ENCODE data around the gene ZBTB5. TPM values are rescaled to one million over a fixed set of nuclear protein-coding genes. Genes with fewer than 3 reads are reported as not detected.
"Not testable (repeated sequence)": the region's sequence is repeated elsewhere in the genome, so short reads cannot be mapped to it uniquely, and the experiment has no call there.

ZBTB5 gene
- total RNA-seq, 1 experiment from 2014 or later, result 16.7 TPM

GRCh38 chr9:37426846-37427245 is 38.4 kb downstream of the ZBTB5 start:
- Mint-ChIP-seq H3K4me1 (peaks cover 12% of the 10 kb centered on the region), H3K27ac (peak overlapping the region; percentile 20; the same call in 1 of the 2 replicates), H3K36me3 (peaks cover 37% of the 10 kb centered on the region), H3K4me3 (no peak overlapping the region), H3K9me3 (no peaks in the 10 kb centered on the region), H3K27me3 (ENCODE audit: low read depth) (no peaks in the 10 kb centered on the region)
- ATAC-seq (no peak), DNase-seq (ENCODE audit: low spot score) (no peak)
- TF ChIP-seq ARID4B (CRISPR knock-in tag; IDR thresholded peaks at IDR 0.05; ENCODE audit: borderline replicate concordance) (no peak), ATF1 (CRISPR knock-in tag; IDR thresholded peaks at IDR 0.05) (no peak), ESRRA (CRISPR knock-in tag; IDR thresholded peaks at IDR 0.05; ENCODE audit: borderline replicate concordance) (no peak), CREB1 (CRISPR knock-in tag; IDR thresholded peaks at IDR 0.05) (no peak), ATF3 (CRISPR knock-in tag; conservative IDR thresholded peaks at IDR 0.05) (no peak), ZNF232 (CRISPR knock-in tag; IDR thresholded peaks at IDR 0.05) (no peak), IRF2 (CRISPR knock-in tag; IDR thresholded peaks at IDR 0.05; ENCODE audit: borderline replicate concordance, low read depth) (no peak), NFATC4 (CRISPR knock-in tag; IDR thresholded peaks at IDR 0.05) (no peak), ZNF396 (CRISPR knock-in tag; IDR thresholded peaks at IDR 0.05; ENCODE audit: borderline replicate concordance) (no peak), CREM (CRISPR knock-in tag; IDR thresholded peaks at IDR 0.05) (no peak), PRRX2 (CRISPR knock-in tag; IDR thresholded peaks at IDR 0.05) (no peak), RELA (CRISPR knock-in tag; IDR thresholded peaks at IDR 0.05; ENCODE audit: borderline replicate concordance) (no peak), ZNF219 (CRISPR knock-in tag; IDR thresholded peaks at IDR 0.05; ENCODE audit: borderline replicate concordance) (no peak), CBFB (CRISPR knock-in tag; IDR thresholded peaks at IDR 0.05; ENCODE audit: low read depth) (no peak), RORB (CRISPR knock-in tag; IDR thresholded peaks at IDR 0.05) (no peak)
- TF ChIP-seq, protein P1, sequence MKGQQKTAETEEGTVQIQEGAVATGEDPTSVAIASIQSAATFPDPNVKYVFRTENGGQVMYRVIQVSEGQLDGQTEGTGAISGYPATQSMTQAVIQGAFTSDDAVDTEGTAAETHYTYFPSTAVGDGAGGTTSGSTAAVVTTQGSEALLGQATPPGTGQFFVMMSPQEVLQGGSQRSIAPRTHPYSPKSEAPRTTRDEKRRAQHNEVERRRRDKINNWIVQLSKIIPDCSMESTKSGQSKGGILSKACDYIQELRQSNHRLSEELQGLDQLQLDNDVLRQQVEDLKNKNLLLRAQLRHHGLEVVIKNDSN (CRISPR knock-in tag; IDR thresholded peaks at IDR 0.05), result no peak
- TF ChIP-seq, protein P2, sequence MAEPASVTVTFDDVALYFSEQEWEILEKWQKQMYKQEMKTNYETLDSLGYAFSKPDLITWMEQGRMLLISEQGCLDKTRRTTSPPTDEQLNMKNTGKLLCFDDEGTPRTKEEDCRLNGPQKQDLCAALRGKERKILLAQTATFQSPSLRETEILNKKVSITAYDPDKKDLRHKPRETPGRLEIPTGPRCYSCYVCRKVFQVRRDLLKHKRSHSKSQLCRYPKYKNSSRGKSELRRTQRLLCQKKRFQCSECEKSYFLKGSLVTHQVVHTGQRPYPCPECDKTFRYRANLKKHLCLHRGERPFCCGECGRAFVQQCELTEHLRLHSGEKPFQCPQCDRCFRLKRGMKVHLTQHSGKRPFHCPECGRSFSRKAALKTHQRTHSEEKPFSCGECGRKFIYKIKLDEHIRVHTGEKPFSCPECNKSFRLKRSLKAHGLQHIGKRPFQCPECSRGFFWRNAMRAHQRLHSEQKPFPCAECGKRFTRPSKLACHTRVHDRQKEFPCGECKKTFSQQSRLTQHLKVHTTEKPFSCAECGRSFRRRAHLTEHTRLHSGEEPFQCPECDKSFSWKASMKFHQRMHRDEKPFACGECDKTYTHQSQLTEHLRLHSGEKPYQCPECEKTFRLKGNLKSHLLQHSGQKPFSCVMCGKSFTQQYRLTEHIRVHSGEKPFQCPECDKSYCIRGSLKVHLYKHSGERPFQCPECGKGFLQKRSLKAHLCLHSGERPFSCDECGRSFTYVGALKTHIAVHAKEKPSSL (CRISPR knock-in tag; conservative IDR thresholded peaks at IDR 0.05), result no peak
- TF ChIP-seq, protein P3, sequence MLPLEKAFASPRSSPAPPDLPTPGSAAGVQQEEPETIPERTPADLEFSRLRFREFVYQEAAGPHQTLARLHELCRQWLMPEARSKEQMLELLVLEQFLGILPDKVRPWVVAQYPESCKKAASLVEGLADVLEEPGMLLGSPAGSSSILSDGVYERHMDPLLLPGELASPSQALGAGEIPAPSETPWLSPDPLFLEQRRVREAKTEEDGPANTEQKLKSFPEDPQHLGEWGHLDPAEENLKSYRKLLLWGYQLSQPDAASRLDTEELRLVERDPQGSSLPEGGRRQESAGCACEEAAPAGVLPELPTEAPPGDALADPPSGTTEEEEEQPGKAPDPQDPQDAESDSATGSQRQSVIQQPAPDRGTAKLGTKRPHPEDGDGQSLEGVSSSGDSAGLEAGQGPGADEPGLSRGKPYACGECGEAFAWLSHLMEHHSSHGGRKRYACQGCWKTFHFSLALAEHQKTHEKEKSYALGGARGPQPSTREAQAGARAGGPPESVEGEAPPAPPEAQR (CRISPR knock-in tag; IDR thresholded peaks at IDR 0.05), result no peak
- POLR2A ChIA-PET, result no interaction called here
- CTCF ChIA-PET, result interaction anchor here (2.0 kb wide), 1 partner anchor 16 kb away, joined by 5 read pairs; no protein-coding TSS in a partner anchor

- H3K4me3 Mint-ChIP-seq; H3K27ac Mint-ChIP-seq; DNase-seq (ENCODE audit: low spot score); POLR2A ChIA-PET; H3K9me3 Mint-ChIP-seq; ATAC-seq; H3K27me3 Mint-ChIP-seq (ENCODE audit: low read depth): not testable (repeated sequence)
- peaks cover 15% of the 10 kb centered on the region for H3K4me1 Mint-ChIP-seq
- CTCF ChIA-PET, result interaction anchor here (2.0 kb wide), 1 partner anchor 15 kb away, joined by 5 read pairs; no protein-coding TSS in a partner anchor
- peaks cover 33% of the 10 kb centered on the region for H3K36me3 Mint-ChIP-seq
Measured at GRCh38 chr9:37426431-37426830, 38.8 kb downstream of the ZBTB5 start.
